ENCODE measurements around the gene KCND3. TPM values are rescaled to one million over a fixed set of nuclear protein-coding genes. Genes with fewer than 3 reads are reported as not detected.

The KCND3 gene
- total and polyA plus RNA-seq, 2 of the 4 experiments (the other 2 are of a cell fraction) = under 0.01 to 0.03 TPM

- no peaks in the 10 kb centered on the region for H3K79me1 ChIP-seq (ENCODE audit: low read depth in 1 of 2, low read length in 2 of 2)
- in situ Hi-C loops (cut with MboI; ENCODE audit: low sequenced_read_pairs) = no loop called here
- no peak overlapping the region for H3K27ac ChIP-seq (ENCODE audit: insufficient read depth, low read length)
- H4K8ac ChIP-seq (ENCODE audit: low read depth in 2 of 2, low read length in 2 of 2) = no peak overlapping the region
- H2AFZ ChIP-seq (replicated peaks; ENCODE audit: low read length, poor library complexity) = no peak overlapping the region
- WGBS, 2 experiments (ENCODE audit: extremely low coverage in 2 of 2, insufficient read length in 1 of 2) = no CpG with 5 or more reads among the region's 2 CpGs
- ATAC-seq (ENCODE audit: low read depth) (no peak), DNase-seq (no peak)
- no peaks in the 10 kb centered on the region for H3K4me1 ChIP-seq (ENCODE audit: control insufficient read depth, insufficient read depth, low read length)
- no peaks in the 10 kb centered on the region for H3K9me1 ChIP-seq (ENCODE audit: insufficient read depth, low read length)
- no peak overlapping the region for H3K4me3 ChIP-seq (ENCODE audit: insufficient read depth, low read depth, low read length)
- no peak overlapping the region for H2BK120ac ChIP-seq (ENCODE audit: low read depth, low read length)
- no TSS peak for BruUV-seq (replicated peaks)
- H4K5ac ChIP-seq (ENCODE audit: low read depth, low read length) = no peak overlapping the region
- no peak overlapping the region for H3K14ac ChIP-seq (replicated peaks; ENCODE audit: low read depth, low read length)
- no peaks in the 10 kb centered on the region for H3K36me3 ChIP-seq (ENCODE audit: control insufficient read depth, insufficient read depth, low read length)
- H3K27me3 ChIP-seq (ENCODE audit: control insufficient read depth, insufficient read depth, low read length) = peaks cover 5% of the 10 kb centered on the region
- intact Hi-C loops (cut with micrococcal nuclease) = no loop called here
- POLR2A ChIA-PET (ENCODE audit: unreplicated experiment) = no interaction called here
- H2BK15ac ChIP-seq (ENCODE audit: low read depth, low read length) = no peak overlapping the region
- H3K9me3 ChIP-seq (ENCODE audit: control insufficient read depth, insufficient read depth, low read length) = no peaks in the 10 kb centered on the region
- H2AK5ac ChIP-seq (ENCODE audit: low read depth, low read length) = no peak overlapping the region
- no peak overlapping the region for H4K91ac ChIP-seq (ENCODE audit: insufficient read depth, low read depth, low read length)
- no peak overlapping the region for H3K4me2 ChIP-seq (ENCODE audit: low read depth, low read length)
- CTCF ChIA-PET = no interaction called here
- no peak overlapping the region for H2AK9ac ChIP-seq (replicated peaks; ENCODE audit: low read depth, low read length, poor library complexity)
- dilution Hi-C loops (cut with HindIII; ENCODE audit: low sequenced_read_pairs, unreplicated experiment) = no loop called here
- no peak overlapping the region for H2BK5ac ChIP-seq (ENCODE audit: low read depth, low read length, poor library complexity, severe bottlenecking)
- H3K56ac ChIP-seq (ENCODE audit: extremely low read depth, insufficient read depth, low read length) = no peak overlapping the region
- H2BK20ac ChIP-seq (ENCODE audit: low read depth, low read length) = no peak overlapping the region
- H3K23ac ChIP-seq (ENCODE audit: low read depth, low read length) = no peak overlapping the region
- no peak overlapping the region for H3K18ac ChIP-seq (ENCODE audit: low read depth, low read length)
- no peaks in the 10 kb centered on the region for H4K20me1 ChIP-seq (ENCODE audit: insufficient read depth, low read length)
- TF ChIP-seq RCOR1 (IDR thresholded peaks at IDR 0.05; ENCODE audit: insufficient replicate concordance, low read length) (no peak), ELK1 (IDR thresholded peaks at IDR 0.05; ENCODE audit: borderline replicate concordance, low read depth, low read length) (no peak), MXI1 (IDR thresholded peaks at IDR 0.05; ENCODE audit: borderline replicate concordance, low read depth, low read length) (no peak), BHLHE40 (IDR thresholded peaks at IDR 0.05; ENCODE audit: low read depth, low read length) (no peak), MAFK (IDR thresholded peaks at IDR 0.05; ENCODE audit: low read depth, low read length) (no peak)
- no peak overlapping the region for H3K4ac ChIP-seq (ENCODE audit: low read depth, low read length)
- H3K9ac ChIP-seq (ENCODE audit: low read depth, low read length) = no peak overlapping the region
Observed at GRCh38 chr1:111843177-111843576, 146.3 kb downstream of the KCND3 start.

Measured in IMR-90 (cell line).